H9 (cell line): ENCODE results near the gene KMT2C. TPM values are rescaled to one million over a fixed set of nuclear protein-coding genes. Genes with fewer than 3 reads are reported as not detected.

Source experiments
- DNase-seq: peaks from one replicate; pipeline ENCODE4 v3.0.0-alpha.2; 2017
- H2AFZ ChIP-seq: one replicate; pipeline ENCODE4 v1.6.1; 2013; ENCODE audit warnings: mild to moderate bottlenecking, low read length, control low read depth, moderate library complexity
- H2AK5ac ChIP-seq: 2 replicates; pipeline ENCODE4 v1.6.1; 2013; ENCODE audit warnings: low read length, control low read depth, mixed read lengths; ENCODE audit not compliant: insufficient read length
- H2BK120ac ChIP-seq: one replicate; pipeline ENCODE4 v1.6.1; 2013; ENCODE audit warnings: low read depth, mild to moderate bottlenecking, low read length, control low read depth, inconsistent platforms; ENCODE audit not compliant: poor library complexity, severe bottlenecking
- H2BK12ac ChIP-seq: 2 replicates; pipeline ENCODE4 v1.6.1; 2013; ENCODE audit warnings: low read length, control low read depth, mixed read lengths, low read depth; ENCODE audit not compliant: insufficient read length
- H2BK15ac ChIP-seq: 2 replicates; pipeline ENCODE4 v1.6.1; 2013; ENCODE audit warnings: low read depth, low read length, control low read depth
- H2BK20ac ChIP-seq: one replicate; pipeline ENCODE4 v1.6.1; 2013; ENCODE audit warnings: low read depth, mild to moderate bottlenecking, low read length, control low read depth, inconsistent platforms; ENCODE audit not compliant: poor library complexity, severe bottlenecking
- H2BK5ac ChIP-seq: 2 replicates; pipeline ENCODE4 v1.6.1; 2013; ENCODE audit warnings: low read length, control low read depth, mixed read lengths; ENCODE audit not compliant: insufficient read length
- H3K14ac ChIP-seq: 2 replicates; pipeline ENCODE4 v1.6.1; 2013; ENCODE audit warnings: low read length, control low read depth; ENCODE audit not compliant: insufficient read depth
- H3K18ac ChIP-seq: 2 replicates; pipeline ENCODE4 v1.6.1; 2013; ENCODE audit warnings: low read depth, mild to moderate bottlenecking, mixed read lengths, low read length, control low read depth; ENCODE audit not compliant: insufficient read length
- H3K23ac ChIP-seq: 2 replicates; pipeline ENCODE4 v1.6.1; 2013; ENCODE audit warnings: low read length, control low read depth, mixed read lengths, low read depth; ENCODE audit not compliant: insufficient read length
- H3K23me2 ChIP-seq: 2 replicates; pipeline ENCODE4 v1.6.1; 2013; ENCODE audit warnings: low read depth, mild to moderate bottlenecking, mixed read lengths, low read length, control low read depth; ENCODE audit not compliant: insufficient read length, poor library complexity, severe bottlenecking
- H3K27ac ChIP-seq: 2 replicates; pipeline ENCODE4 v1.5.1; 2013; ENCODE audit warnings: low read length, control low read depth, mixed read lengths, low read depth; ENCODE audit not compliant: insufficient read length
- H3K27me3 ChIP-seq: 2 replicates; pipeline ENCODE4 v1.6.1; 2013; ENCODE audit warnings: low read length, control low read depth, inconsistent platforms; ENCODE audit not compliant: insufficient read depth
- H3K4ac ChIP-seq: 2 replicates; pipeline ENCODE4 v1.6.1; 2013; ENCODE audit warnings: low read depth, mild to moderate bottlenecking, control low read depth, inconsistent platforms, low read length, moderate library complexity
- H3K4me1 ChIP-seq: 2 replicates; pipeline ENCODE4 v1.6.1; 2013; ENCODE audit warnings: low read length, control low read depth, inconsistent platforms; ENCODE audit not compliant: insufficient read depth
- H3K4me2 ChIP-seq: 2 replicates; pipeline ENCODE4 v1.6.1; 2013; ENCODE audit warnings: low read length, control low read depth, mixed read lengths; ENCODE audit not compliant: insufficient read length, insufficient read depth
- H3K56ac ChIP-seq: 2 replicates; pipeline ENCODE4 v1.6.1; 2013; ENCODE audit warnings: low read depth, mild to moderate bottlenecking, mixed read lengths, low read length, control low read depth; ENCODE audit not compliant: insufficient read length
- H3K79me1 ChIP-seq: 2 replicates; pipeline ENCODE4 v1.6.1; 2013; ENCODE audit warnings: low read depth, mild to moderate bottlenecking, moderate library complexity, low read length, control low read depth, inconsistent platforms; ENCODE audit not compliant: insufficient read depth, poor library complexity, severe bottlenecking
- H3K79me2 ChIP-seq: 2 replicates; pipeline ENCODE4 v1.6.1; 2013; ENCODE audit warnings: low read length, control low read depth, inconsistent platforms; ENCODE audit not compliant: insufficient read depth
- H3K9ac ChIP-seq: 2 replicates; pipeline ENCODE4 v1.6.1; 2013; ENCODE audit warnings: low read length, control low read depth, mixed read lengths; ENCODE audit not compliant: insufficient read length; ENCODE audit errors: extremely low read depth
- H3K9me3 ChIP-seq: one replicate; pipeline ENCODE4 v1.6.1; 2013; ENCODE audit warnings: low read depth, low read length, inconsistent platforms; ENCODE audit not compliant: control insufficient read depth
- H3T11ph ChIP-seq: one replicate; pipeline ENCODE4 v1.6.1; 2013; ENCODE audit warnings: mild to moderate bottlenecking, low read length, control low read depth, inconsistent platforms
- H4K20me1 ChIP-seq: one replicate; pipeline ENCODE4 v1.6.1; 2013; ENCODE audit not compliant: control insufficient read depth, insufficient read length, insufficient read depth
- H4K5ac ChIP-seq: 2 replicates; pipeline ENCODE4 v1.6.1; 2013; ENCODE audit warnings: low read depth, mild to moderate bottlenecking, mixed read lengths, low read length, control low read depth; ENCODE audit not compliant: insufficient read length
- H4K8ac ChIP-seq: replicated peaks from 2 replicates; pipeline ENCODE4 v1.6.1; 2013; ENCODE audit warnings: low read length, control low read depth, mixed read lengths, low read depth; ENCODE audit not compliant: insufficient read length
- H4K91ac ChIP-seq: 2 replicates; pipeline ENCODE4 v1.6.1; 2013; ENCODE audit warnings: low read depth, mild to moderate bottlenecking, moderate library complexity, mixed read lengths, low read length, control low read depth; ENCODE audit not compliant: insufficient read length
- H3K27ac Mint-ChIP-seq, 3 experiments: 2 replicates in 2 of 3; 3 replicates in 1 of 3; pipeline ENCODE4 v1.8.0; 2020 to 2021; ENCODE audit warnings: mixed read lengths in 3 of 3, mild to moderate bottlenecking in 1 of 3, moderate library complexity in 1 of 3
- H3K27me3 Mint-ChIP-seq: 2 replicates; pipeline ENCODE4 v1.8.0; 2021; ENCODE audit warnings: low read depth, mild to moderate bottlenecking, moderate library complexity, mixed read lengths
- H3K36me3 Mint-ChIP-seq, 3 experiments: 2 replicates in 2 of 3; 3 replicates in 1 of 3; pipeline ENCODE4 v1.8.0; 2020 to 2021; ENCODE audit warnings: low read depth in 3 of 3, mixed read lengths in 3 of 3; ENCODE audit not compliant: insufficient read depth in 1 of 3
- H3K4me1 Mint-ChIP-seq, 2 experiments: 2 replicates each; pipeline ENCODE4 v1.8.0; 2020; ENCODE audit warnings: mixed read lengths in 2 of 2
- H3K4me3 Mint-ChIP-seq, 2 experiments: 2 replicates in 1 of 2; 3 replicates in 1 of 2; pipeline ENCODE4 v1.8.0; 2020 to 2021; ENCODE audit warnings: mild to moderate bottlenecking in 2 of 2, mixed read lengths in 2 of 2, moderate library complexity in 1 of 2
- H3K9me3 Mint-ChIP-seq, 2 experiments: 2 replicates in 1 of 2; 3 replicates in 1 of 2; pipeline ENCODE4 v1.8.0; 2020; ENCODE audit warnings: mild to moderate bottlenecking in 2 of 2, mixed read lengths in 2 of 2, moderate library complexity in 1 of 2
- CTCF ChIP-seq: fragments of 200-600 bp; sonication (generic); conservative IDR thresholded peaks from 3 replicates; pipeline ENCODE4 v1.8.0; 2021; ENCODE audit warnings: antibody characterized with exemption, mild to moderate bottlenecking
- WGBS: extraction: QIAGEN DNeasy Blood & Tissue Kit; methylation state at CpG from one replicate; pipeline ENCODE4 v1.1.7; 2013; ENCODE audit warnings: missing lambda C conversion rate, low lambda C conversion rate, mixed read lengths; ENCODE audit not compliant: insufficient read length; ENCODE audit errors: extremely low coverage; 5-methylcytosine and 5-hydroxymethylcytosine counted together
- total RNA-seq: library from RNA; stranded (reverse); gene quantifications from 2 replicates; pipeline ENCODE4 v1.2.1, GENCODE V29; 2021

KMT2C gene
- total RNA-seq, 1 experiment from 2014 or later = 32.2 TPM

GRCh38 chr7:152351168-152351567 is 84.6 kb downstream of the KMT2C start:
- Histone ChIP-seq H2BK15ac (no peak overlapping the region), H3K23me2 (no peaks in the 10 kb centered on the region), H3K9me3 (no peaks in the 10 kb centered on the region), H2AK5ac (no peak overlapping the region), H3K4ac (no peak overlapping the region), H3K18ac (no peak overlapping the region), H3K23ac (no peak overlapping the region), H3K9ac (no peak overlapping the region), H3K14ac (no peak overlapping the region), H3K27ac (no peak overlapping the region), H2BK20ac (no peak overlapping the region), H4K8ac (no peak overlapping the region), H4K5ac (no peak overlapping the region), H3T11ph (no peak overlapping the region), H2BK120ac (no peak overlapping the region), H3K27me3 (no peaks in the 10 kb centered on the region), H4K20me1 (no peaks in the 10 kb centered on the region), H3K79me1 (no peaks in the 10 kb centered on the region), H4K91ac (no peak overlapping the region), H3K56ac (no peak overlapping the region), H3K4me2 (no peak overlapping the region), H2BK12ac (no peak overlapping the region), H2AFZ (no peak overlapping the region), H3K79me2 (peaks cover 2% of the 10 kb centered on the region; the same call in 1 of the 2 replicates), H3K4me1 (no peaks in the 10 kb centered on the region), H2BK5ac (no peak overlapping the region)
- TF ChIP-seq CTCF = no peak
- Mint-ChIP-seq H3K4me1 (peaks cover 10 to 15% of the 10 kb centered on the region in 2 experiments), H3K4me3 (no peak overlapping the region), H3K36me3 (peaks cover 39 to 49% (median 41%) of the 10 kb centered on the region in 3 experiments), H3K27ac (no peak overlapping the region), H3K9me3 (peaks cover 11 to 16% of the 10 kb centered on the region in 2 experiments), H3K27me3 (no peaks in the 10 kb centered on the region)
- WGBS = no CpG with 5 or more reads among the region's 3 CpGs
- DNase-seq = no peak
